GM12873 (cell line): ENCODE data around the gene NUP88.

Source experiments
- TF ChIP-seq, protein P1 (sequence below): IDR thresholded peaks from 2 replicates; pipeline ENCODE4 v1.5.1; 2012; ENCODE audit warnings: low read depth, mild to moderate bottlenecking, moderate library complexity, low read length, control low read depth; ENCODE audit not compliant: insufficient read depth; ENCODE audit errors: missing control alignments

The NUP88 gene

DNA sequence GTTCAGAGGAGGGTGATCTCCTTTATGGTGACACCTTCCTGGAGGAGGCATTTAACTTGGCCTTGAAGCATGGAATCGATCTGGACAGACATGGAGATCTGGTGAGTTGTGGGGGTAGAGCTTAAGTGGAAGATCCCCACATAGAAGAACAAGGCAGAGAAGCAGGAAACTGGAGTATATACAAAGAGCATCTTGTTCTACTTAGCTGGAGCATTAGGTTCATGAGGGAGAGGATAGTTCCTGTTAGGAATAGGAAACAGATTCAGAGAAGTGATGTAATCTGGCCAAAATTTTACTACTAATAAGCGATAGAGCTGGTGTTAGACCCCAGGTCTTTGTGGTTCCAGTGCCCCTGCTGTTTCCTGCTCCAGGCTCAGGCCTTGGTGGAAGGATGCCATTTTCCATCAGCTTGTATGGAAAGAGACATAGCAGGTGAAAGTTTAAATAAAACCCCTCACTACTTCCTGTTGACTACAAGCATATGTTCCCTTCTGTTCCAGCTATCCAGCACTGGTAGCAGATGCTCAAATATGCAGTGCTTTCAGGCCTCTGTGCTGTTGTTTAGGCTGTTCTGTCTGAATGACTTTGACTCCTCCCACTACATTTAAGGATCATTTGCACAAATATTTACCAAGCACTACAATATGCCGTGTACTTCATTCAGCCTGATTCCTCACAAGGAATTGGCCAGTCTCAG, 9.9 kb upstream of the NUP88 start:
- TF ChIP-seq, protein P1, sequence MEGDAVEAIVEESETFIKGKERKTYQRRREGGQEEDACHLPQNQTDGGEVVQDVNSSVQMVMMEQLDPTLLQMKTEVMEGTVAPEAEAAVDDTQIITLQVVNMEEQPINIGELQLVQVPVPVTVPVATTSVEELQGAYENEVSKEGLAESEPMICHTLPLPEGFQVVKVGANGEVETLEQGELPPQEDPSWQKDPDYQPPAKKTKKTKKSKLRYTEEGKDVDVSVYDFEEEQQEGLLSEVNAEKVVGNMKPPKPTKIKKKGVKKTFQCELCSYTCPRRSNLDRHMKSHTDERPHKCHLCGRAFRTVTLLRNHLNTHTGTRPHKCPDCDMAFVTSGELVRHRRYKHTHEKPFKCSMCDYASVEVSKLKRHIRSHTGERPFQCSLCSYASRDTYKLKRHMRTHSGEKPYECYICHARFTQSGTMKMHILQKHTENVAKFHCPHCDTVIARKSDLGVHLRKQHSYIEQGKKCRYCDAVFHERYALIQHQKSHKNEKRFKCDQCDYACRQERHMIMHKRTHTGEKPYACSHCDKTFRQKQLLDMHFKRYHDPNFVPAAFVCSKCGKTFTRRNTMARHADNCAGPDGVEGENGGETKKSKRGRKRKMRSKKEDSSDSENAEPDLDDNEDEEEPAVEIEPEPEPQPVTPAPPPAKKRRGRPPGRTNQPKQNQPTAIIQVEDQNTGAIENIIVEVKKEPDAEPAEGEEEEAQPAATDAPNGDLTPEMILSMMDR: no peak

DNA sequence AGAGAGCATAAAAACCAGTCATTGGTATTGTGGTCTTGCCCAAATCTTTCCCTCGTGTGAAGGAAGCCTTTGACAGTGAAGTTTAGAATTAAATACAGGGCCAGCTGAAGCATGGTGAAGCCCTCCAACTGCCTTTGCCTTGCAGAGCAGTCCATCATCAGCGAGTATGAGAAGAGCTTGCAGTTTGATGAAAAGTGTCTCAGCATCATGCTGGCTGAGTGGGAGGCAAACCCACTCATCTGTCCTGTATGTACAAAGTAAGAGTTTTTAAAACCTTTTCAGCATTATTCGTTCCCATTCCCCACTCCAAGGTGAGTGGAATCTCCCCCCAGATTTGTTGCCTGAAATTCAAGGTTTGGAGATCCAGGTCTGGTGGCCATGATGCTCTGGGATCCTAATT, 6.4 kb upstream of the NUP88 start:
- TF ChIP-seq, protein P1: no peak

DNA sequence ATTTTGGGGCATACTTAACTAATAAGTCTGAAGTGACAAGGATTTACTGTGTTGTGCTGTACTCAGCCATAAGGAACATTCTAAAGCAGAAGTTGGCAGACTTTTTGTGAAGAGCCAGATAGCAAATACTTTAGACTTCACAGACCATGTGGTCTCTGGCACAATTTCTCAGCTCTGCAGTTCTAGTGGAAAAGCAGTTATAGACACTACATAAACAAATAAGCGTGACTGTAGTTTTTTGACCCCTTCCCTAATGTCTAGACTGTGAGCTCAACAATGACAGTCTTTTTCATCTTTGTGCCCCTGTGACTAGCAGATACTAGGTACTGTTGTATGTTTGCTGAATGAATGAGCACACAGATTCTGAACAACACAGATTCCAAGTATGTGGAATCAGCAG, 5.4 kb upstream of the NUP88 start:
- TF ChIP-seq, protein P1: no peak

DNA sequence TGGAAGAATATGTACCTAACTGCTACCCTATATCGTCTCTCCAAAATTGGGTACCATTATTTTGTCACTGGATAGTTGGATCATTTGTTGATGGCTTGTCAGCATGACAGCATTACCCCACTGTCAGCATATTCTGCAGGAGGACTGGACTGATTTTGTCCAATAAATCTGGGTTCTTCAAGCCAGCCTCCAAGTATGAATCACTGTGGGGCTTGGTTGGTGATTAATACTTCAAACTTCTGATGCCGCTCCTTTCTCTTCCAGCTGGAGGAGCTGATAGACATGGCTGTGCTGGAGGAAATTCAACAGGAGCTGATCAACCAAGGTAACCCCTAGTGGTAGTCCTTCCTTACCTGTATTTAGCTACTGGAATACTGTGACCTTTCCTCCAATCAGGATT, 3.0 kb upstream of the NUP88 start:
- TF ChIP-seq, protein P1: no peak

DNA sequence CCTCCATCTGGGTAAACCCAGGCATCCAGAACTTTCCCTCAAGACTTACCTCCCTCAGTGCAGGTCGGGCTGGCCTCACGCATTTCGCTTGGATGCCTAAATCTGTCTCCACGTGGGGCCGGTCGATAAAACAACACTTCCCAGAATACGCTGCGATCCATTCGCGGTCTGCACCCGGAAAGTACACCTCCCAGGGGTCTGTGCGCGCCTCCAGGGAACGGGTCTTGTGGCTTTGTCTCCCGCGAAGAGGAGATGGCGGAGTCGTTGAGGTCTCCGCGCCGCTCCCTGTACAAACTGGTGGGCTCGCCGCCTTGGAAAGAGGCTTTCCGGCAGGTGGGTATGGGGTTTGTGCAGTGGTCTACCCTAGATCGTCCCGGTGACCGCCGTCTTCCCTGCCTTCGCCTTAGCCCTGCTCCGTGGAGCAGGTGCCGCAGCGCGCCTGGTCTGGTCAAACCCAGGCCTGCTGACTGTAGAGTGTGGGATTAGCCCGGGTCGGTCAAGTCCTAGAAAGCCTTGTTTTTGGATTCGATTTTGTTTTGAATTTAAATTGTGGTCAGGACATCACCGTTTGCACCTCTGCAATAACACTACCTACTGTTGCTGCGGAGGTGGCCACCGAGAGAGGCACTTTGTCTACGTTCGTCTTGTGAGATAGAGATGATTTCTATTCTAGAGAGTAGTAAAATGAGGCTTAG, 644 bp upstream of the NUP88 start, which contains the start of gene RPAIN:
Gene RPAIN, plus strand, starts transcription at position 224 of the 695 bp plus-strand sequence. Its CDS starts 29 bp downstream, at position 253.
- TF ChIP-seq, protein P1: no peak

DNA sequence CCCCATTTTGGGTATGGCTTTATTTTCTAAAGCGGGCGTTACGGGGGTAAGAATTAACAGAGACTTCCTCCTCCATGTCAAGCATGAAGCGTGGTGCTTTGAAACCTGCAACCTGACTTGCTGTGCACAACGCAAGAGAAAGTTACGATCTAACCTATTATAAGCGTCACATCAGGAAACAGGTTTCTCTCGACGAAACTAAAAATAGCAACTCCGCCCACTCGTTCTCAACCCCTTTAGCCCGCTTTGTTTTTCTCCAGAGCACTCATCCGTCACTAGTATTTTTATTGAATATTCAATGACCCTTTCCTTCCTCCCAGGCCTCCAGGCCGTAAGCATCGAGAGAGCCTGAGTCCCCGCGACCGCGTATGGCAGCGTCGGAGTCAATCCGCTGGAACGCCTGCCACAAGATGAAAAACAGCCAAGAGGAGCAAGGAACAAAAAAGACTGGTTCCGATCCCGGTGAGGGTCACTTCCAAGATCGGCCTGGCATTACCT, 555 bp downstream of the NUP88 start:
- TF ChIP-seq, protein P1: no peak

DNA sequence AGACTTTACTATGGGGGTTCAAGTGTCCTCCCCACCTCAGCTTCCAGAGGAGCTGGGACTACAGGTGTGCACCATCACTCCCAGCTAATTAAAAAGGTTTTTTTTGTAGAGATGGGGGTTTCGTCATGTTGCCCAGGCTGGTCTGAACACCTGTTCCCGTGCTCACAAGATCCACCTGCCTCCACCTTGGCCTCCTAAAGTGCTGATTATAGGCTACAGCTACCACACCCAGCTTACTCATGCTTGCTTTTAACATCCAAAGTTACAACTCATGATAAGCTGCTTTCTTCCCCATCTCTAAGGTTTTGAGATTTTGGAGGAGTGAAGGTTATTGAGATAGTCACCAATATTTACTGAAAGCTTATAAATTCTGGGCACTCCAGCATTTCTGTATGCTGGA, 2.6 kb downstream of the NUP88 start:
- TF ChIP-seq, protein P1: no peak
